ENCODE data around the gene SORCS3.

GRCh38 chr10:104966563-104967297 lies 325.6 kb downstream of the SORCS3 start:
- no peak for TF ChIP-seq CTCF (IDR thresholded peaks at IDR 0.05; ENCODE audit: insufficient read depth, low read length)
- TF ChIP-seq POLR2AphosphoS5 (IDR thresholded peaks at IDR 0.05; ENCODE audit: low read depth), result no peak
- TF ChIP-seq GABPA (IDR thresholded peaks at IDR 0.05; ENCODE audit: low read depth), result no peak

All from HL-60 (cell line).